ENCODE results near the gene OR51B4. TPM values are rescaled to one million over a fixed set of nuclear protein-coding genes. Genes with fewer than 3 reads are reported as not detected.
"Not testable (repeated sequence)": the region's sequence is repeated elsewhere in the genome, so short reads cannot be mapped to it uniquely, and the experiment has no call there.

OR51B4 gene, protein sequence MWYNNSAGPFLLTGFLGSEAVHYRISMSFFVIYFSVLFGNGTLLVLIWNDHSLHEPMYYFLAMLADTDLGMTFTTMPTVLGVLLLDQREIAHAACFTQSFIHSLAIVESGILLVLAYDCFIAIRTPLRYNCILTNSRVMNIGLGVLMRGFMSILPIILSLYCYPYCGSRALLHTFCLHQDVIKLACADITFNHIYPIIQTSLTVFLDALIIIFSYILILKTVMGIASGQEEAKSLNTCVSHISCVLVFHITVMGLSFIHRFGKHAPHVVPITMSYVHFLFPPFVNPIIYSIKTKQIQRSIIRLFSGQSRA
- total RNA-seq, result not detected

DNA sequence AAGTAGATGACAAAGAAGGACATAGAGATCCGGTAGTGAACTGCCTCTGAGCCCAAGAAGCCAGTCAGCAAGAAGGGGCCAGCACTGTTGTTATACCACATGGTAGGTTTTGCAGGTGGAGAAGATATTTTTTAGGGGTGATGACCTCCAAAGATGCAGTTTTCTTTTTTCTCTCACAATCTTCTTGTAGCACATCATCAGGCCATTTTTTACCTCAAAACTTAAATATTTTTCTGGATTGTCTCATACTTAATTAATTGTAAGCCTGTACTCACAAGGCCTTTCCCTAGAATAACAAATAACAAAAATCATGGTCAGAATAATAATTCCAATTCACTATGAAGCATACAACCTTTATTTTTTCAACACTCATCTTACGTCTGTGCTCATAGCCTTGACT is at the start of gene OR51B4:
Gene OR51B4, minus strand, starts transcription at position 101 of the 400 bp plus-strand sequence. Its CDS starts 0 bp downstream, at position 101.
- H3K9me3 Mint-ChIP-seq, result no peaks in the 10 kb centered on the region
- no peaks in the 10 kb centered on the region for H3K36me3 Mint-ChIP-seq
- no peak within 1 kb of the TSS for H3K4me3 Mint-ChIP-seq
- H3K4me1 Mint-ChIP-seq, result no peaks in the 10 kb centered on the region
- no peak for DNase-seq
- H3K27ac Mint-ChIP-seq, result no peak within 1 kb of the TSS
- H3K27me3 Mint-ChIP-seq, result peaks cover 4% of the 10 kb centered on the region

DNA sequence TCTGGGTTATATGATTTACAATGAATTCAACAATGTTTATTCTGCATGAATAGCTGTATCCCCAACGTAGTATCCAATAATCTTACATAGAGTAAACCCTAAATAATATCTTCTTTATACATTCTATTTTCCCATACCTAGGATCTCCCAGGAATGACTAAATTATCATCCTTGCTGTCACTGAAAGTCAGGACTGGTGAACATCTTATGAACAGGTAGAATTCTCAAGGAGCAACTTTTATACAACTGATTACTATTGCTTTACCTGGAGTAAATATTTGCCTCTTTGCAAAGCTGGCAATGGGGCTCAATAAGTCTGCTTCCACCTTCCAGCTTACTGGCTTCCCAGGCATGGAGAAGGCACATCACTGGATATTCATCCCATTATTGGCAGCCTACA is 49.5 kb upstream of the OR51B4 start, which contains the start of gene OR51B6:
Gene OR51B6, plus strand, starts transcription at position 301 of the 400 bp plus-strand sequence. Its CDS starts 0 bp downstream, at position 301.
- Mint-ChIP-seq H3K4me1 (no peaks in the 10 kb centered on the region), H3K4me3 (no peak within 1 kb of the TSS), H3K27ac (no peak within 1 kb of the TSS), H3K27me3 (peaks cover 15% of the 10 kb centered on the region), H3K36me3 (no peaks in the 10 kb centered on the region), H3K9me3 (no peaks in the 10 kb centered on the region)
- no peak for DNase-seq

DNA sequence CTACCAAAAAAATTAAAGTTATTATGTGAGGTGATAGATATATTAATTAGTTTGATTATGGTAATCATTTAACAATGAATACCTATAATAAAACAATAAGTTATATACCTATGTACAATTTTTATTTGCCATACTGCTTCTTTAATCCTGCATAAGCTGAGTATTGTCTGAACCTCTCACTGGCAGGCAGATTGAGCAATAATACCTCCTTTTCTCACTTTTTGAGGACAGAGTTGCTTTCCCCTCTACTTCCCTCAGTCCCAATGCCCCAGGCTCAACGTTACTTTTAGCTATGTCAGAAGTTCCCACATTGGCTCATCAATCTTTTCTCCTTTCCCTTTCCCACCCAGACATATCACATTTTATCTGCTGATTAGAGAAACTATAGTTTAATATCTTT is 47.8 kb upstream of the OR51B4 start:
- no peak overlapping the region for H3K27ac Mint-ChIP-seq
- no peaks in the 10 kb centered on the region for H3K36me3 Mint-ChIP-seq
- DNase-seq, result no peak
- no peaks in the 10 kb centered on the region for H3K9me3 Mint-ChIP-seq
- no peaks in the 10 kb centered on the region for H3K4me1 Mint-ChIP-seq
- peaks cover 15% of the 10 kb centered on the region for H3K27me3 Mint-ChIP-seq
- H3K4me3 Mint-ChIP-seq, result no peak overlapping the region

DNA sequence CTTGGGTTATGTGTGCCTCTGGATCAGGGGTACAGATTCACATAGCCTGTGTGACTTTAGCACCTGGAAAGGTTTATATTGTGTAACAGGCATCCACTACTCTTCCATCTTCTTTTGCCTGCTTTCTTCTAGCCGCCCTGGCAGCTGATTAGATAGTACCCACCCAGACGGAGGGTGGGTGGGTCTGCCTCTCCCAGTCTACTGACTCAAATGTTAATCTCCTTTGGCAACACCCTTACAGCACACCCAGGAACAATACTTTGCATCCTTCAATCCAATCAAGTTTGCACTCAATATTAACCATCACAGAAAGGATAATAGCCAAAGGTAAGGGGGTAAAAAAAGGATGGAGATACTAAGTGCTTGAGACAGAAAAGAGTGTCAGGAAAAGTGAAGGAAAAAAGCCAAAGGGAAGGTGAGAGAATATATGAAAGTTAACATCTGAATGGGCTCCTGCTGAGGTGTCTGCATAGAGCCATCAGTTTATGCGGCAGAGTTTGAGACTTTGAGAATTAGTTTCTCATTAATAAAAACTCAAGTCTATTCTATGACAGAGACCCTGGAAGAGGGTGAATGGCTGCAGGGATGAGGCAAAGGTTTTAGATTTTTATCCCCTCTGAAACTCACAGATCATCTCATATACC is 46.9 kb upstream of the OR51B4 start:
- H3K27me3 Mint-ChIP-seq, result peaks cover 15% of the 10 kb centered on the region
- no peak overlapping the region for H3K4me3 Mint-ChIP-seq
- H3K9me3 Mint-ChIP-seq, result no peaks in the 10 kb centered on the region
- H3K4me1 Mint-ChIP-seq, result no peaks in the 10 kb centered on the region
- H3K36me3 Mint-ChIP-seq, result no peaks in the 10 kb centered on the region
- no peak overlapping the region for H3K27ac Mint-ChIP-seq
- DNase-seq, result no peak

DNA sequence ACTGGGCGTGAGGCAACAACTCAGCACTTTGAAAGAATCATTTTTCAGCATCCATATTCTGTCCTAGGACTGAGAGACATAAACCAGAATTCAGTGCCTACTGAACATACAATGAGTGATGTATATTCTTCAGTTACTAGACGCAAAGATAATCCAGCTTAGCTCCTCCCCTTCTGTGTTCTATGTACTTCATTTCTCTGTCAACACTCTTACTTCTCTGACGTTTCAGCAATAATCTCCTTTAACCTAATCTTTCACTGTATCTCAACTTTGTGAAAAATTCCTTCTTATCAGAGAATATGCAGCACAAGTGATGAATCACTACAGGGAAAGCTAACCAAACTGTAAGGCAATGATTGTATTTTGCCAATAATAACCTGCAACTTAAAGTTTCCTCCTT is 44.1 kb upstream of the OR51B4 start:
- Mint-ChIP-seq H3K4me1 (no peaks in the 10 kb centered on the region), H3K27me3 (peaks cover 18% of the 10 kb centered on the region), H3K4me3 (no peak overlapping the region), H3K9me3 (no peaks in the 10 kb centered on the region), H3K36me3 (no peaks in the 10 kb centered on the region), H3K27ac (no peak overlapping the region)
- DNase-seq, result no peak

DNA sequence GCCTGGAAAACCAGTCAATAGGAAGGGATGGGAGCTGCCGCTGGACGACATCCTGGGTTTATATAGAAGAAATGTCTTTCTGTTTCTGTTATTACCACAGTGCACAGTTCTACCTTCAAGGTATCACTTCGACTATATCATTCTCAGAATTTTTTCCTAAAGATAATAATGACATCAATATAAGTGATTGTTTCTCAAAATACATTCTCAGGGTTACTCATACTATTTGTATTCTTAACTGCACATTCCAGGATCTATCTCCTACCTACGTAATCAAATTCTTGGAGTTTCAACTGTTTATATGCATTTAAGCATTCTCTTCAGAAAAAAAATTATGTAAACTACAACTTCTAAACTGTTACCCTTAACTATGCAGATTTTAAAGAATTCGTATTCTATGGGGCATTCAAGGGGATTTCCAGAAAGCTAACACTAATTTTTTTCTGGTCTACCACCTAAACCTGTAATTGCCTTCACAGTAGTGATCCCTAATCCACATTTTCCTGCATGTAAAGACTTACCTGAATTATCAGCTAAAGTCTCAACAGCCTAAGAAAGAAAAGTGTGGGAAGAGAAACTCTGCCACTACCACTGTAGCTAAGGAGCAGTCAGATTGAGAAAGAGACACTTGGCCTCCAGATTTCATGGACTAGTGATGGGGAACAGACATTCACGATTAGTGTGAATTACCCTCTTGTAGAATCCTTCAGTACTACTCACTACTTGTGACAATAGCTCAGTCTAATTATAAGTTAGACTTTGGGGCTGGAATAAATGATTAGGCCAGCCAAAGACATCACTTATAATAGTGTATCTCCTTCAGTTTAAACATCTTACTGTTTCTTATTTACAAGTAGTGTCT is 42.0 kb upstream of the OR51B4 start, which contains the start of gene OR51B5:
Gene OR51B5, minus strand, starts transcription at position 51 of the 862 bp plus-strand sequence. Its CDS starts 0 bp downstream, at position 51.
- Mint-ChIP-seq H3K4me3 (no peak within 1 kb of the TSS), H3K9me3 (no peaks in the 10 kb centered on the region), H3K36me3 (no peaks in the 10 kb centered on the region), H3K4me1 (no peaks in the 10 kb centered on the region), H3K27ac (no peak within 1 kb of the TSS), H3K27me3 (peaks cover 17% of the 10 kb centered on the region)
- DNase-seq, result no peak

DNA sequence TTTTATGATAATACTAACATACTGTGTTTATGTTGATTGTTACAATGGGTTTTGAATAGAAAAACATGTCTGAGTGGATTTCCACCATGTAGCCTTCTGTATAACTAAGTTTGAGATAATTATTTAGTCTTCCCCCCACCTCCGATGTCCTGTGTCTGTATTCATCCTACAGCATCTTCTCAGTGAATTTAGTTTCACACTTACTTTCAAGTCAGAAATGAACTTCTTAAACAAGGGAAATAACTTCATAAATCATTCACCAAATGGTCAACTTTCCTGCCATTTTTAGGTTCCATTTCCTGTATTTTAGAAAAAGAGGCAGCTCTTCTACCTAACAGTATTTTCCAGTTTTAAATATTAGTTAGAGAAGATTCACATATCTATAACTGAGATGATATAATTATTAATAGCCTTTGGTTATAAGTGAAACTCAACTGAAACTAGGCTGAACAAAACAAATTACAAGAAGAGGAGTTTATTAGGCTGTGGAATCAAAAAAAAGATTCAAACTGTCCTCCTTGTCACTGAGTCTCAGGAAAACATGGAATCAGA is 38.1 kb upstream of the OR51B4 start:
- Mint-ChIP-seq H3K4me1 (no peaks in the 10 kb centered on the region), H3K36me3 (no peaks in the 10 kb centered on the region), H3K27ac (no peak overlapping the region), H3K4me3 (no peak overlapping the region), H3K27me3 (peaks cover 2% of the 10 kb centered on the region), H3K9me3 (no peaks in the 10 kb centered on the region)
- DNase-seq, result no peak

DNA sequence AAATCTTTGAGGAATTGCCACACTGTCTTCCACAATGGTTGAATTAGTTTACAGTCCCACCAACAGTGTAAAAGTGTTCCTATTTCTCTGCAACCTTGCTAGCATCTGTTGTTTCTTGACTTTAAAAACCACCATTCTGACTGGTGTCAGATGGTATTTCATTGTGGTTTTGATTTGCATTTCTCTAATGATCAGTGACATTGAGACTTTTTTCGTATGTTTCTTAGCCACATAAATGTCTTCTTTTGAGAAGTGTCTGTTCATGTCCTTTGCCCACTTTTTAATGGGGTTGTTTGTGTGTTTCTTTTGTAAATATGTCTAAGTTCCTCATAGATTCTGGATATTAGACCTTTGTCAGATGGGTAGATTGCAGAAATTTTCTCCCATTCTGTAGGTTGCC is 35.5 kb upstream of the OR51B4 start:
- H3K9me3 Mint-ChIP-seq, DNase-seq, H3K27ac Mint-ChIP-seq, H3K36me3 Mint-ChIP-seq, H3K4me1 Mint-ChIP-seq, H3K27me3 Mint-ChIP-seq, H3K4me3 Mint-ChIP-seq: not testable (repeated sequence)

DNA sequence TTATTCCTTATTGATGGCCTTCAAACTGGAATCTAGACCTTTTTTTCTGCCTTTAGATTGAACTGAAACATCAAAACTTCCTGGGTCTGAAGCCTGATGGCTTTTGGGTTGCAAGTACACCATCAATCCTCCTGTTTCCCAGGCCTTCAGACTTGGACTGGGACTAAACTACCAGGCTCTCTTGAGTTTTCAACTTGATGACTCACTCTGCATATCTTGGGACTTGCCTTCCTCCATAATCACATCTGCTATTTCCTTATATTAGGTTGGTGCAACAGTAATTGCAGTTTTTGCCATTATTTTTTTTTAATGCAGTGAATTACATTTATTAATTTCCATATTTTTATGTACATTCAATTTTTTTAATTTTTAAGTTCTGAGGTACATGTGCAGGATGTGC is 34.6 kb upstream of the OR51B4 start:
- no peaks in the 10 kb centered on the region for H3K4me1 Mint-ChIP-seq
- no peaks in the 10 kb centered on the region for H3K36me3 Mint-ChIP-seq
- no peaks in the 10 kb centered on the region for H3K9me3 Mint-ChIP-seq
- H3K4me3 Mint-ChIP-seq, result no peak overlapping the region
- no peak for DNase-seq
- H3K27me3 Mint-ChIP-seq, result peaks cover 4% of the 10 kb centered on the region
- H3K27ac Mint-ChIP-seq, result no peak overlapping the region

DNA sequence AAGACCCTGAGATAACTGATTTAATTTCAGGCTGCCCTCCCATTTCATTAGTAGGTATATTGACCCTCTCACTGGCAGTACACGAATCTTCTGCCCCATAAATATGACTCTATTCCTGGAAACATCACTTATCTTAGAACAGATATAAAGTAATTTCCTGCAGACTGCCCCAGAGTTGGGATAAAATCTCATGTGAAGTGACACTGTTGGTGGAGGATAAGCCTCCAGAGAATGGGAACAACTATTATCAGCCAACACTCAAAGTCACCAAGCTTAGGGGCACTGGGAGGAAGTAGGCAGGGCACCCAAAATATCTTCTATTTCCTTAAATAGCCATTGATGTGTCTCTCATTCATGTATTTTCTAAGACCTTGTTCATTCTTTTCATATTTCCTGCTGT is 33.4 kb upstream of the OR51B4 start:
- peaks cover 4% of the 10 kb centered on the region for H3K27me3 Mint-ChIP-seq
- no peak overlapping the region for H3K27ac Mint-ChIP-seq
- no peaks in the 10 kb centered on the region for H3K36me3 Mint-ChIP-seq
- H3K9me3 Mint-ChIP-seq, result no peaks in the 10 kb centered on the region
- no peaks in the 10 kb centered on the region for H3K4me1 Mint-ChIP-seq
- no peak overlapping the region for H3K4me3 Mint-ChIP-seq
- no peak for DNase-seq

DNA sequence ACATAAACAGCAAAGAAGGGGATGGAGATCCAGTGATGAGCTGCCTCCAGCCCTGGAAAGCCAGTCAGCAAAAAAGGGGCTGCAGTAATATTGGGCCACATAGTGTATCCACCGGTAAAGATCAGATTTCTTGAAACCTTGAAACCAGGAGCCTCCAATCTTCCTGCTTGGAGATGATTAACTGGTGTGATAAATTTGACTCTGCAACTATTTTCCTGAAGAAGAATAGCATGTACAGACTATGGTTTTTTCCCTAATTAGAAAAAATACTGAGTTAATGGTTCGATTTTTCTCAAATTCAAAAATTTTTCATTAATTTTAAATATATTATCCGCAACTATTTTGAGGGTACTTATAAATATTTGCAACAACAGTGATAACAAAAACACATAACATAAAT is 22.5 kb upstream of the OR51B4 start, which contains the start of gene OR51B2:
Gene OR51B2, minus strand, starts transcription at position 101 of the 400 bp plus-strand sequence. Its CDS starts 0 bp downstream, at position 101.
- Mint-ChIP-seq H3K9me3 (no peaks in the 10 kb centered on the region), H3K4me1 (no peaks in the 10 kb centered on the region), H3K4me3 (no peak within 1 kb of the TSS), H3K27me3 (peaks cover 7% of the 10 kb centered on the region), H3K27ac (no peak within 1 kb of the TSS), H3K36me3 (no peaks in the 10 kb centered on the region)
- DNase-seq, result no peak

DNA sequence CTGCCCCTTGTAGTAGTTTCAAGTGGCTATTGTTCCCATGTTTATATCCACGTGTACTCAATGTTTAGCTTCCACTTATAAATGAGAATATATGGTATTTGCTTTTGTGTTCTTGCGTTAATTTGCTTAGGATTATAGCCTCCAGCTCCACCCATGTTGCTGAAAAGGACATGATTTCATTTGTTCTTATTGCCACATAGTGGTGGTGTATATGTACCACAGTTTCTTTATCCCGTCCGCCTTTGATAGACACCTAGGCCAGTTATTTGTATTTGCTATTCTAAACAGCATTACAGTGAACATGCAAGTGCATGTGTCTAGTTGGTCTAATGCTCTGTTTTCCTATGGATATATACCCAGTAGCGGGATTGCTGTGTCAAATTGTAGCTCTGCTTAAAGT is 15.5 kb upstream of the OR51B4 start:
- Mint-ChIP-seq H3K27ac (no peak overlapping the region), H3K27me3 (peaks cover 4% of the 10 kb centered on the region), H3K4me3 (no peak overlapping the region), H3K36me3 (no peaks in the 10 kb centered on the region), H3K9me3 (peaks cover 1% of the 10 kb centered on the region), H3K4me1 (no peaks in the 10 kb centered on the region)
- no peak for DNase-seq

DNA sequence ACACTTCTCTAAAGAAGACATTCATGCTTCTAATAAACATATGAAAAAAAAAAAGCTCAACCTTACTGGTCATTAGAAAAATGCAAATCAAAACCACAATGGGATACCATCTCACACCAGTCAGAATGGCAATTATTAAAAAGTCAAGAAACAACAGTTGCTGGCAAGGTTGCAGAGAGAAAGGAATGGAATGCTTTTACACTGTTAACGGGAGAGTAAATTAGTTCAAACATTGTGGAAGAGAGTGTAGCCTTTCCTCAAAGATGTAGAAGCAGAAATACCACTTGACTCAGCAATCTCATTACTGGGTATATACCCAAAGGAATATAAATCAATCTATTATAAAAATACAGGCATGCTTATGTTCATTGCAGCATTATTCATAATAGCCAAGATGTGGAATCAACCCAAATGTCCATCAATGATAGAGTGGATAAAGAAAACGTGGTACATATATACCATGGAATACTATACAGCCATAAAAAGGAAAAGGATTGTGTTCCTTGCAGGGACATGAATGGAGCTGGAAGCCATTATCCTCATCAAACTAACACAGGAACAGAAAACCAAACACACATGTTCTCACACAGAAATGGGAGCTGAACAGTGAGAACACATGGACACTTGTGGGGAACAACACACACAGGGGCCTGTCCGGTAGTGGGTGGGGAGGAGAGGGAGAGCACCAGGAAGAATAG is 11.7 kb upstream of the OR51B4 start:
- not testable (repeated sequence) for H3K27me3 Mint-ChIP-seq, H3K36me3 Mint-ChIP-seq, H3K27ac Mint-ChIP-seq, H3K4me1 Mint-ChIP-seq, H3K4me3 Mint-ChIP-seq, DNase-seq, H3K9me3 Mint-ChIP-seq

DNA sequence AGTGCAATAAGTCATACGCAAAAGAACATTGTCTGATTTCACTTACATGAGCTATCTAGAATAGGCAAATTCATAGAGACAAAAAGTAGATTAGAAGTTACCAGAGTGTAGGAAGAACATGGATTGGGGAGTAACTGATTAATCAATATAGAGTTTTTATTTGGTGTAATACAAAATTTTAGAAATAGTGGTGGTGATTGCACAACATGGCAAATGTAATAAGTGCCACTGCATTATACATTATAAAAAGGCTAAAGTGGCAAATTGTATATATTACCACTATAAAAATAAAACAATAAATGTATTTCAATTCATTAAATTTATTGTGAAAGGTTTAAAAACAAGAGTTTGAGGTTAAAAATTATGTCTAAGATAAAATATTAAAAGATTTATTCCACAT is 8.7 kb upstream of the OR51B4 start:
- no peaks in the 10 kb centered on the region for H3K27me3 Mint-ChIP-seq
- H3K36me3 Mint-ChIP-seq, result no peaks in the 10 kb centered on the region
- peaks cover 1% of the 10 kb centered on the region for H3K9me3 Mint-ChIP-seq
- H3K4me1 Mint-ChIP-seq, result no peaks in the 10 kb centered on the region
- no peak for DNase-seq
- no peak overlapping the region for H3K4me3 Mint-ChIP-seq
- no peak overlapping the region for H3K27ac Mint-ChIP-seq

All from activated naive CD8-positive, alpha-beta T cell treated with anti-CD3 and anti-CD28 coated beads for 36 hours (primary cell).